ENCODE data around the gene BATF2. TPM values are rescaled to one million over a fixed set of nuclear protein-coding genes. Genes with fewer than 3 reads are reported as not detected.
"Not testable (repeated sequence)": the region's sequence is repeated elsewhere in the genome, so short reads cannot be mapped to it uniquely, and the experiment has no call there.

The BATF2 gene
- total RNA-seq, 1 donor from 2014 or later: under 0.01 TPM

GRCh38 chr11:64989416-64989815 lies 7.4 kb downstream of the BATF2 start:
- DNase-seq (ENCODE audit: low read depth) (no peak), FAIRE-seq (no peak)
- Histone ChIP-seq H3K27me3 (ENCODE audit: control insufficient read depth, insufficient read depth, low read length) (no peaks in the 10 kb centered on the region), H3K36me3 (ENCODE audit: control insufficient read depth, insufficient read depth, low read length) (no peaks in the 10 kb centered on the region), H3K4me3 (ENCODE audit: low read depth, low read length) (no peak overlapping the region)
- TF ChIP-seq, protein P1, sequence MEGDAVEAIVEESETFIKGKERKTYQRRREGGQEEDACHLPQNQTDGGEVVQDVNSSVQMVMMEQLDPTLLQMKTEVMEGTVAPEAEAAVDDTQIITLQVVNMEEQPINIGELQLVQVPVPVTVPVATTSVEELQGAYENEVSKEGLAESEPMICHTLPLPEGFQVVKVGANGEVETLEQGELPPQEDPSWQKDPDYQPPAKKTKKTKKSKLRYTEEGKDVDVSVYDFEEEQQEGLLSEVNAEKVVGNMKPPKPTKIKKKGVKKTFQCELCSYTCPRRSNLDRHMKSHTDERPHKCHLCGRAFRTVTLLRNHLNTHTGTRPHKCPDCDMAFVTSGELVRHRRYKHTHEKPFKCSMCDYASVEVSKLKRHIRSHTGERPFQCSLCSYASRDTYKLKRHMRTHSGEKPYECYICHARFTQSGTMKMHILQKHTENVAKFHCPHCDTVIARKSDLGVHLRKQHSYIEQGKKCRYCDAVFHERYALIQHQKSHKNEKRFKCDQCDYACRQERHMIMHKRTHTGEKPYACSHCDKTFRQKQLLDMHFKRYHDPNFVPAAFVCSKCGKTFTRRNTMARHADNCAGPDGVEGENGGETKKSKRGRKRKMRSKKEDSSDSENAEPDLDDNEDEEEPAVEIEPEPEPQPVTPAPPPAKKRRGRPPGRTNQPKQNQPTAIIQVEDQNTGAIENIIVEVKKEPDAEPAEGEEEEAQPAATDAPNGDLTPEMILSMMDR (IDR thresholded peaks at IDR 0.05; ENCODE audit: insufficient read depth, low read length, severe bottlenecking): no peak

- H3K27me3 ChIP-seq (ENCODE audit: control insufficient read depth, insufficient read depth, low read length): no peaks in the 10 kb centered on the region
- TF ChIP-seq, protein P1 (IDR thresholded peaks at IDR 0.05; ENCODE audit: insufficient read depth, low read length, severe bottlenecking): no peak
Measured at GRCh38 chr11:64987998-64988854, 8.5 kb downstream of the BATF2 start.

DNA sequence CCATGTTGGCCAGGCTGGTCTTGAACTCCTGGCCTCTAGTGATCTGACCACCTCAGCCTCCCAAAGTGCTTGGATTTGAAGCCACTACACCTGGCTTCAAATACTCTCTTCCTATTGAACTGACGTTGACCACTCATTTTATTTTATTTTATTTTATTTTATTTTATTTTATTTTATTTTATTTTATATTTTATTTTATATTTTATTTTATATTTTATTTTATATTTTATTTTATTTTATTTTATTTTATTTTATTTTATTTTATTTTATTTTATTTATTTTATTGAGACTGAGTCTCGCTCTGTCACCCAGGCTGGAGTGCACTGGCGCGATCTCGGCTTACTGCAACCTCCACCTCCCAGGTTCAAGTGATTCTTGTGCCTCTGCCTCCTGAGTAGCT lies 13.4 kb downstream of the BATF2 start:
- H3K27me3 ChIP-seq (ENCODE audit: control insufficient read depth, insufficient read depth, low read length); DNase-seq (ENCODE audit: low read depth); FAIRE-seq; H3K4me3 ChIP-seq (ENCODE audit: low read depth, low read length); H3K36me3 ChIP-seq (ENCODE audit: control insufficient read depth, insufficient read depth, low read length): not testable (repeated sequence)

More at GRCh38 chr11:64987998-64988854, 8.5 kb downstream of the BATF2 start:
- H3K36me3 ChIP-seq (ENCODE audit: control insufficient read depth, insufficient read depth, low read length): no peaks in the 10 kb centered on the region
- FAIRE-seq (no peak), DNase-seq (ENCODE audit: low read depth) (no peak)
- H3K4me3 ChIP-seq (ENCODE audit: low read depth, low read length): no peak overlapping the region

- DNase-seq (ENCODE audit: low read depth) (no peak), FAIRE-seq (no peak)
- Histone ChIP-seq H3K27me3 (ENCODE audit: control insufficient read depth, insufficient read depth, low read length) (no peaks in the 10 kb centered on the region), H3K4me3 (ENCODE audit: low read depth, low read length) (no peak overlapping the region), H3K36me3 (ENCODE audit: control insufficient read depth, insufficient read depth, low read length) (no peaks in the 10 kb centered on the region)
- TF ChIP-seq, protein P1 (IDR thresholded peaks at IDR 0.05; ENCODE audit: insufficient read depth, low read length, severe bottlenecking): no peak
Measured at GRCh38 chr11:64976651-64977050, 20.1 kb downstream of the BATF2 start.

DNA sequence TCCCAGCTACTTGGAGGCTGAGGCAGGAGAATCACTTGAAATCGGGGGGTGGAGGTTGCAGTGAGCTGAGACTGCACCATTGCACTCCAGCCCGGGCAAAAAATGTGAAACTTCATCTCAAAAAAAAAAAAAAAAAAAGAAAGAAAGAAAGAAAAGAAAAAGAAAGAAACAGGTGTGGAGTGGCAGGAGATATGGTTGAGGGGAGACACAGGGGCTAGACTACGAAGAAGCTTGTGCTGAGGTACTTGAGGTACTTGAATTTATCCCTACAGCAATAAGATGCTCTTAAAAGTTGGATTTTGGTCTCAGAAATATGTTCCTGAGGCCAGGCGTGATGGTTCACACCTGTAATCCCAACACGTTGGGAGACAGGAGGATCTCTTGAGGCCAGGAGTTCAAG lies 22.6 kb downstream of the BATF2 start:
- TF ChIP-seq, protein P1 (IDR thresholded peaks at IDR 0.05; ENCODE audit: insufficient read depth, low read length, severe bottlenecking): no peak
- Histone ChIP-seq H3K4me3 (ENCODE audit: low read depth, low read length) (no peak overlapping the region), H3K27me3 (ENCODE audit: control insufficient read depth, insufficient read depth, low read length) (no peaks in the 10 kb centered on the region), H3K36me3 (ENCODE audit: control insufficient read depth, insufficient read depth, low read length) (no peaks in the 10 kb centered on the region)
- FAIRE-seq (no peak), DNase-seq (ENCODE audit: low read depth) (no peak)

- DNase-seq (ENCODE audit: low read depth) (peak; percentile 37), FAIRE-seq (no peak)
- Histone ChIP-seq H3K36me3 (ENCODE audit: control insufficient read depth, insufficient read depth, low read length) (no peaks in the 10 kb centered on the region), H3K4me3 (ENCODE audit: low read depth, low read length) (peak within 1 kb of the TSS; percentile 12), H3K27me3 (ENCODE audit: control insufficient read depth, insufficient read depth, low read length) (no peaks in the 10 kb centered on the region)
- TF ChIP-seq, protein P1 (IDR thresholded peaks at IDR 0.05; ENCODE audit: insufficient read depth, low read length, severe bottlenecking): no peak
Measured at GRCh38 chr11:64971421-64972233, 25.1 kb downstream of the BATF2 start, which contains the start of gene MAJIN. Gene MAJIN, minus strand, starts transcription at chr11:64972108. Its CDS starts 12,703 bp downstream, at chr11:64959405.
